Stimulated activated CD8-positive, alpha-beta memory T cell treated with anti-CD3 and anti-CD28 coated beads, Interleukin-12 subunit alpha, Interleukin-12 subunit beta, amount 100 ng/mL, for 24 hours (primary cell): ENCODE data around the gene RBFOX2.
"Not testable (repeated sequence)": the region's sequence is repeated elsewhere in the genome, so short reads cannot be mapped to it uniquely, and the experiment has no call there.

Experiments
- DNase-seq: peaks from one replicate; pipeline ENCODE4 v3.0.0-alpha.2; 2020; ENCODE audit errors: extremely low read depth

The RBFOX2 gene

DNA sequence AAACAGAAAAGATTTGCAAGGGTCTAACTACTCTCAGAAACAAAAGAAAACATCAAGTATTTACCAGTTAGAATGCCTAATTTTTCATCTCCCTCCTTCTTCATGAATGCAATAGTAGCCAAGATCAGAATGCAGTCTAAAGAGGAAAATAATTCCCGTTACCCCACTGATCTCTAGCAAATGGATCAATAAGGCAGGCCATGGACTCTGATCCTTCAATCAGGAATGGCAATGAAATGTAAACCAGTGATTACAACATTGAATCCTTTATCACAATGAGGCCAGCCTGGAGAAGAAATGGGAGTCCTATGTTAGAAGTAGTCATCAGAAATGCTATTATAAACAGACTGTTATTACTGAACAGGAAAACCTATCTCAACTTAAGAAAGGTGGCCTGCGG is 204.4 kb downstream of the RBFOX2 start:
- no peak for DNase-seq

DNA sequence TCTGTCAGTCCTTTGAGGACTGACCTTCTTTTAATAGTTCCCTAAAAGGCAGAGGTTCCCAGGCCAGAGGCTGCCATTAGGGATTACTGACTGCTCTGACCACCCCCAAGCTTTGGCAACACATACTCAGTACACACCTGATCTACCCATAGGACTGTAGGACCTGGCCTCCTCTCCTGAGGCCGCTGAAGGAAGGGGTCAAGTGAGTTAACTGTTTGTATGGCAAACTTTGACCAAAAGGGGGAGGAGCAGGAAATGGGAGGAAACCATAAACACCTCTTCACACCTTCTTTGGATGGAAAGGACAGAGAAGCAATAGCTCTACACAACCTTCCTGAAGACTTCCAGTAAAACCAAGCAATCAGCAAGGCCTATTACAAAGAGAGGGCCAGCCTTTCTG is 207.0 kb downstream of the RBFOX2 start:
- no peak for DNase-seq

DNA sequence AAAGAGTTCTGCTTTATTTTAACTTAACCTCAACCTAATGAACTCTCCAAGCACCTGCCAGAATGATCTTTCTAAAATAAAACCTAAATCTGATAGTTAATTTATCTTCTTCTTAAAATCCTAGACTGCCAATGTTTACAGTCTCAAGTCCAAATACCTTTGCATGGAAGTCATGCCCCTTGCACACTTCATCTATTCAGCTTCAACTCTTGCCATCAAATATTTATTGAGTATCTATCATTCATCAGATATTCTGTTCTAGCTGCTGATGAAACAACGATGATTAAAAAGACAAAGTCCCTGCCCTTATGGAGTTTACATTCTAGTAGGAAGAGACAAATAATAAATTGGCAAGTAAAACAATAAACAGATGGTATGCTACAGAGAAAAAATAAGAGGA is 209.2 kb downstream of the RBFOX2 start:
- DNase-seq = no peak

DNA sequence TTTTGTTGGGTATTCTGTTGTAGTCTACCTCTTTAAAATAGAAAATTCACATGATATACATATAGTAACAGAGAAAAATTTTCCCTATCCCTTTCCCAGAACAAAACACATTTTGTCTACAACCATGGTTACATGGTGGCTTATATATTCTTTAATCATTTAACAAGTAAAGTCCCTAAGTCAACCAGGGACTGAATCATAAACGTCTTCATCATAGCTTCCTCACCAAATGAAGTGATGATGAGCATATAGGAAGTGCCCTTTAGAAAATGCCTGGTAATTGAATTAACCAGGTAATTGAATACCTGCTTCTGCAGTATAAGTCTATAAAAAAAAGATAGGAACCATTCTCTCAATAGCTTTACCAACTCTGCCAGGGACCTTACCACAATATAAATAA is 209.7 kb downstream of the RBFOX2 start:
- no peak for DNase-seq

DNA sequence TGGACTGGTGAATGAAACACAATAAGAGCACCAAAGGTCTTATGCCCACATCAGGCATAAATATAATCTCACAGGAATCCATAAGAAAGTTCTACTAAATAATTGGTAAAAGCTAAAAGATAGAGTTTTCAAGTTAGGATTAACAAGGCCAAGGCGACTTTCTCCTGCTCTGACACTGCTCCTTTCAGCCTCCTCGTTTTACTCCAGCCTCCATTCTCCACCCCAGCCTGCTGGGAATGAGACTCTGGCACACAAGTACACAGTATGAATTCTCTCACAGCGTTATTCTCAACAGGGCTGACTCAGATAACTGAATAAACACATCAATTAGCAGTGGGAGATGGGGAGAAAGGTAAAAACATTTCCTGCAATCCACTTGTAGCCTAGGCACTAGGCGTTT is 216.0 kb downstream of the RBFOX2 start:
- DNase-seq = no peak

DNA sequence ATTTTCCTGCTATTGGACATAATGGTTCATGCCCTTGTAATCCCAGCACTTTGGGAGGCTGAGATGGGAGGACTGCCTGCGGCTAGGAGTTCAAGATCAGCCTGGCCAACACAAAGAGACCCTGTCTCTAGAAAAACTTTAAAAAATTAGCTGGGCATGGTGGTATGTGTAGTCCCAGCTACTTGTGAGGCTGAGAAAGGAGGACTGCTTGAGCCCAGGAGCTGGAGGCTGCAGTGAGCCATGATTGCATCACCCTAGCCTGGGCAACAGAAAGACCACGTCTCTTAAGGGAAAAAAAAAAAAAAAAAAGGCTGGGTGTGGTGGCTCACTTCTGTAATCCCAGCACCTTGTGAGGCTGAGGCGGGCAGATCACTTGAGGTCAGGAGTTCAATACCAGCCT is 217.0 kb downstream of the RBFOX2 start:
- no peak for DNase-seq

DNA sequence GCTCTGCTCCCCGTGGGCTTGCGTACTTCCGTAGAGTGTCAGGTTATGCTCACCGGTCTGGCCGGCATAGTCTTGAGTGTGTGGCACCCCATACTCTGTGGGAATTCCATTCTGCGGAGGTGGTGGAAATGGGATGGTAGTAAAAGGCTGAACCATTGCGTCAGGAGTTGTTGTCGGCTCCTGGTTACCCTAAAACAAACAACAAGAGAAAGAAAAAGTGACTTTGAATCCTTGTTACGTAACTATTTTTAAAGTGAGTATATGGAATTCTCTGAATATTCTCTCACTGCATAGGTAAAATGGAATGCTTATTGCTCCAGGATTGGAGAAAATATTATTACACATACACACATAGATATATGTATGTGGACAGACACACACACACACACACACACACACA is 218.8 kb downstream of the RBFOX2 start:
- no peak for DNase-seq

DNA sequence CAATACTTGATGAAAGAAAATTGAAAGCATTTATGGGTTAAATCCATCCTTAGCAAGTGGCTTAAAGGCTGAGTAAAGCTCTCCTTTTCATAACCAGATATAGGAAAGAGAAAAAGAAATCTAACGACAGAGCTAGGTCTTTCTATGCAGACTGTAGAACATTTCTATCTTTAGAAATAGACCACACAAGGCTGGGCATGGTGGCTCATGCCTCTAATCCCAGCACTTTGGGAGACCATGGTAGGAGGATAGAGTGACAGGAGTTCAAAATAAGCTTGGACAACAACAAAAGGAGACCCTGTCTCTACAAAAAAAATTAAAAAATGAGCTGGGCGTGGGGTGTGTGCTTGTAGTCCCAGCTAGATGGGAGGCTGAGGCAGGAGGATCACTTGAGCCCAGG is 220.2 kb downstream of the RBFOX2 start:
- no peak for DNase-seq

DNA sequence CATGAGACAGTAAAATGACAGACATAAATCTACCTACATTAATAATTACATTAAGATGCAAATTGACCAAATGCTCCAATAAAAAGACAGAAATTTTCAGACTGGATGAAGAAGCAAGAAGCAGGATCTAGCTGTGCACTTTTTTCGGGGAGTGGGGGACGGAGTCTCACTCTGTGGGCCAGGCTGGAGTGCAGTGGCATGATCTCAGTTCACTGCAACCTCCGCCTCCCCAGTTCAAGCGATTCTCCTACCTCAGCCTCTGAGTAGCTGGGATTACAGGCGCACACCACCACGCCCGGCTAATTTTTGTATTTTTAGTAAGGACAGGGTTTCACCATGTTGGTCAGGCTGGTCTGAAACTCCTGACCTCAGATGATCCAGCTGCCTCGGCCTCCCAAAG is 222.0 kb downstream of the RBFOX2 start:
- not testable (repeated sequence) for DNase-seq

DNA sequence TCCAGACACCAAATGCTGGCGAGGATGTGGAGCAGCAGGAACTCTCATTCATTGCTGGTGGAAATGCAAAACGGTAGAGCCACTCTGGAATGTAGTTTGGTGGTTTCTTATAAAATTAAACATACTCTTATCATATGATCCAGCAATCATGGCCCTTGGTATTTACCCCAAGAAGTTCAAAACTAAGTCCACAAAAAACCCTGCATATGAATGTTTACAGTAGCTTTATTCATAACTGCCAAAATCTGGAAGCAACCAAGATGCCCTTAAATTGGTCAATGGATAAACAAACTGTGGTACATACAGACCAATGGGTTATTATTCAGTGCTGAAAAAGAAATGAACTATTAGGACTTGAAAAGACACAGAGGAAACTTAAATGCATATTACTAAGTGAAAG is 223.2 kb downstream of the RBFOX2 start:
- no peak for DNase-seq

DNA sequence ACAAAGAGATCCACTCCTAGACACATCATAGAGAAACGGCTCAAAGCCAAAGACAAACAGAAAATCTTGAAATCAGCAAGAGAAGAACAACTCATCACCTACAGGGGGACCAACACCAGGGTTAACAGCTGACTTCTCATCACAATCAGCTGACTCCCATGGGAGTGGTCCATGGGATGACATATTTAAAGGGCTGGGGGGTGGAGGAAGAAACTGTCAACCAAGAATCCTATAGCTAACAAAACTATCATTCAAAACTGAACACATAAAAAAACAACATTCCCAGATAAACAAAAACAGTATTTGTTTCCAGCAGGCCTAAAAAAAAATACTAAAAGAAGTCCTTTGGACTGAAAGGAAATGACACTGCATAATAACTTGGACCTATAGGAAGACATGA is 224.2 kb downstream of the RBFOX2 start:
- DNase-seq = no peak

DNA sequence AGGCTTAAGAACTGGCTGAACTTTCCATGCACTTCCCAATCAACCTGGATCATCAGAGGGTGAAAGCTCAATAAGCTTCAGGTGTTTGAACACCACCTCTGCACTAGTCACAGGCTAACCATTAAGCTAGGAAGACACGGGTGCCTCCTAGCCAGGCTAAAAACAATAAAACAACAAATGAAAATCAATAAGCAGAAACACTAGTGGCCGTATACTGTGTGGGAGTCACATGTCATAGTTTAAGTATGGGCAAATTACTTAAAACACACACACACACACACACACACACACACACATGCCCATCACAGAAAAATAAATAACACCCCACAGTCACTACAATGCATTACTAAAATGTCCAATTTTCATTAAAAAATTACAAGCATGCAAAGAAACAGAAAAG is 225.7 kb downstream of the RBFOX2 start:
- no peak for DNase-seq

DNA sequence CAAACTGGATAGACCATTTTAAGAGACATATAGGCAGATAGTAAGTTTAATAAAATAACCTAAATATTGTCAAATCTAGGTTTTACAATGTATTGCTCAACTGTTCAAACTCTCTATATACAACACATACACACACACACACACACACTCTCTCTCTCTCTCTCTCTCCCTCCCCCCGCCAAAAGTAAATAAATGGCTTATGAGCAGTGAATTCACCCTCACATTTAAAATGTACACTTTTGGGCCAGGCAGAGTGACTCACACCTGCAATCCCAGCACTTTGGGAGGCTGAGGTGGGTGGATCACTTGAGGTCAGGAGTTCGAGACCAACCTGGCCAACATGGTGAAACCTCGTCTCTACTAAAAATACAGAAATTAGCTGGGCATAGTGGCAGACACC is 227.3 kb downstream of the RBFOX2 start:
- DNase-seq = not testable (repeated sequence)

DNA sequence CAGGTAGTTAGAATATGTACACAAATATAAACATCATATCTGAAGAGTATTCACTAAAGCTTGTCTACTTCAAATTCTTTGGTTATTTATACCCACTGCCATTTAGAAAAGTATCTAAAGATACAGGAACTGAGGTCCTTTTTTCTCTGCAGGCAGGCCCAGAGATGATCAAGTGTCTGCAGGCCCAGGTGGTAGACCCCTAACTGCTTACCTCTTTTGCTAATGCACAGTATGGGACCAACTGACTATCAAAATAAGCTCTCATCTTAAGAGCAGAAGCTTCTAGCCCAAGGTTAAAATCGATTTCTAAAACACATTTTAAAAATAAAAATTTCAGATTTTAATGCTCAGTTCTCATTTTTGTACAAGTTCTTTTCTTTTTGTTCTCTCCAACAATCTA is 229.5 kb downstream of the RBFOX2 start:
- DNase-seq = no peak

DNA sequence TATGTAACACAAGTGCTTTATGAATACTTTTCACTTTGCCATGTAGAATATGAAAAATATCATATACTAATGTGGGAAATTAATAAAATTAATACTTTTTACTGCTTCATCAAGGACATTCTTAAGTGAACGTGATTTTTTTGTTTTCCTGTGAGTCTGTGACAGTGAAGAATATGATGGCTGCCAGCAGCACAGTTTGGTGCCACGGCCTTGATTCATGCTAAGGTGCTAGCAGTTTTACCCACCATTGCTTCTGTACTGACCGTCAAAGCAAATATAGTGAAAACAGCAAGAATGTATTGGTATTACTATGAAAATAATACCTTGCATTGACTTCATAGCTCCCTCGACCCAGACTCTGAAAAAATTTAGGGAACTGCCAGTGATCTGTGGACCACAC is 231.2 kb downstream of the RBFOX2 start:
- no peak for DNase-seq

DNA sequence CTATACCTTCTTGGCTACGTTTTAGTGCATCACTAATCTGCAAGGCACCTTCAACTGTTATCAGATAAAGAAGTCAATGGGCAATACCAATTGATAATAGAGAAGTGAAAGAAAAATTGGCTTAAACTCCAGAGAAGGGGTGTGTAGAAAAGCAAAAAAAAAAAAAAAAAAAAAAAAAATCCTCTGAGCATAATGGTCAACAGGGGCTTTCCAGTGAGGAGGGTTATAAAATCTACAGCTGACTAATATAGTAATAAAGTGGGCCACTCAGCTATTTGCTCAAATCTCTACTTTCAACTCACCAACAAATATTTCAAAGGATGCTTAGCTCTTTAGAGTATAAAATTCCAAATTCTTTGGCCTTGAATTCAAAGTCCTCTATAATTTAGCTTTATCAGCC is 233.1 kb downstream of the RBFOX2 start:
- DNase-seq = no peak

DNA sequence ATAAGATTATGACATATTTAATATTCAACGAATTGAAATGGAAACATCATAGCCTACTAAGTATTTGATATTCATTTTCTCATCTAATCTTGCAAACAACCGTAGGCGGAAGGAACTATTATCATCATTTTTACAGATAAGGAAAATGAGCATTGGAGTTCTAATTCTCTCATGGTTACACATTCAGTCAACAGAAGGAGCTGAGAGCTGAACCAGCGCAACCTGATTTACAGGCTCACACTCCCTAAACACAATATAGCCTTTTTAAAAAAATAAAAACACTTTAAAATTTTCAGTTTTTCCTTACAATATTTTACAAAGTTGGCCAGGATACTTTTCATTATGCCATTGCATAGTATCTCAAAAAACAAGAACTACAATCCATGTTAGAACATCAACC is 236.1 kb downstream of the RBFOX2 start:
- no peak for DNase-seq

DNA sequence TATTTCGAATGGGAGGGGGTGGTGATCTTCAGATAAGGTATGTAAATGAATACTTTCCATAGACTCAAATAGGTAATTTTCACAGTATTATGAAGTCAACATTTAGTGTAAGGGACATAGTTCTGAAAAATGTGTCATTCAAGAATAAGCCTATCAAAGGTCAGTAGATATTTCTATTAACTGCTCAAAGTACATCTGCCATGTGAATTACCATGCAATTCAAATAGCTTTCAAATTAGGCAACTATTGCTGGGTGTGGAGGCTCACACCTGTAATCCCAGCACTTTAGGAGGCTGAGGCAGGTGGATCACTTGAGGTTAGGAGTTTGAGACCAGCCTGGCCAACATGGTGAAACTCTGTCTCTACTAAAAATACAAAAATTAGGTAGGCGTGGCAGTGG is 236.8 kb downstream of the RBFOX2 start:
- not testable (repeated sequence) for DNase-seq

DNA sequence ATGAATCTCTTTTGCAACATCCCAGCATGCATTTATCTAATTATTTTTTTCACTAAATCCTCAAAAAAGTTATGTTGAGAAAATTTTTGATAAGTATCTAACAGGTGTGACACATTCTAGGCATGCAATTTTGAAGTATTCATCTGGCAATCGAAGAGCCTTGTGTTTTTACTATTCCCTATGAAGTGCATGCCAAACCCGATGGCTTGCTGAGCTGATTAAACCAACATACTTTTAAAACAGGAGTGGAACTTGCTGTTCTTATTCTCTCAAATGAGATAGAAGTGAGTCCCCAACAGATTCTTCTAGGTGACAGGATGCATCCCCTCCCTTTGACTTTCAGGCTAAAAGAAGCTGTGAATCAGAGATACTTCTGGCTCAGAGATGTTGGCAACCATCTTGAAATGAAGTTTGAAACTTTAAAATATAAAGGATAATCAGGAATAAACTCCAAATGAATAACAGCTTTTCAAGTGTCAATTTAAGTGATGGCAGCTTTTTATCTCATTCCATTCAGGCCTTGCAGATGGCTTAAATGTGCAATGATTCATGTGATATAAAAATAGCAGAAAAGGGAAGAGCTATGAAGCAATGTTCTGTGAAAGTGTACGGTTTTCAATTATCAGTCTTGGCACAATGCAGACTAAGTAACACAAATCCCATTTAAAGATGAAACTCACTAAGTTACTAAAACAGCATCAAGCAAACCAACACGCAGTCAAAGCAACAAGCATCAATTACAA is 243.3 kb downstream of the RBFOX2 start:
- DNase-seq = no peak

DNA sequence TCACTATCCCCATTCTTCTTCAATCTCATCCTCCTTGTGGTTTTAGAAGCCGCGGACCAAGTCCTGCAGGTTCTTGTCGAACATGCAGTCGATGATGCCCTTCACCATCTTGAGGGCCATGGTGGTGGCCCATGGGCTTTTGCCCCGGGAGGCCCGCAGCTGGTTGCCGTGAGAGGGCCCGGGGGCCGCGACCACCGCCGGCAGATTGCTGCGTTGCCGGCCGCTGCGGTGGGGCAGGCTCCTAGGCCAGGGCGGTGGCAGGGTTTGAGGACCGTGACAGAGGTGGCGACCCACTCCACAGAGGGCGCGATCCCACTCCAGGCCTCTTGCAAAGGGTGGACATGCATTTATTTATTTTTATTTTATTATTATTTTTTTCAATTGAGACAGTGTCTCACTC is 244.0 kb downstream of the RBFOX2 start:
- DNase-seq = no peak

DNA sequence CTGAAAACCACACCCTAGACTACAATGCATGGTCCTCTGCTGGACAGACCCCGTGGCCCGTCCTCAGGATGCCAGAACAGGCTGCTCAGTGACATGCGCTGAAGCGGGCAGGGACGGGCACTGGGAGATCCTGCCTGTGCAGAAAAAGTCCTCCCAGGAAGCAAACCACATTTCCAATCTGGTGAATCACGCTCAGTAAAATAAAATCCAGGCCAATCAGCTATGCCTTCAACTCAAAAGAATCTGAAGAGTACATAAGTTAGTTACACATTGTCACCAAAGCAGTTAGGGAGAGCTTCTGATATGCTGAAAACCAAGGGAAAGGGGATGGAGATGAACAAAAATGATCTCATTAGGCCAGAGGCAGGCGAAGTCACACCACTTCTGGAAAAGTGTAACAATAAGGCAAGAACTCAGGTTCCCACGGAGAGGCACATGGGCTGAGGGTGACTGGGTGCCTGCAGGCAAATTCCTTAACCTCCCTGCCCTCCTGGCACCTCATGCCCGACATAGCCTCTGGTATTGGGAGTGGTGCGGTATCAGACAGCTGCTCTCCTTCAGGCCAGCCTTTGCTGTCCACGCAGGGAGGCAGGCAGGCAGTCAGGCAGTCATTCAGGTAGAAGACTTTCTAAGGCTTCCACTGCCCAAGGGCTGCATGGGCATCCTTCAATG is 244.5 kb downstream of the RBFOX2 start:
- no peak for DNase-seq

DNA sequence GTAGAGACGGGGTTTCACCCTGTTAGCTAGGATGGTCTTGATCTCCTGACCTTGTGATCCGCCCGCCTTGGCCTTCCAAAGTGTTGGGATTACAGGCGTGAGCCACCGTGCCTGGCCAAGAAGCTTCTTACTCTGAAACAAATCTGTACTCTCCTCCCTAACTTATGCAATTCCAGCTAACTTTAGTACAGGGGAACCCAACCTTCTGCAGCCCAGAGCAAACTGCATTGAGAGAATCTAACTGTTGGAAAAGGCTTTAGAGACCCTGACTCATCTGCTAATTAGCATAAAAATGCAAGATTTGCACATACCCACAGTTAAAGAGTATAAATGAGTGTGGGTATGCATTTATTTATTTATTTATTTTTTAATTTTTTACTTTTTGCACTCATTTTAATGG is 246.1 kb downstream of the RBFOX2 start:
- no peak for DNase-seq

DNA sequence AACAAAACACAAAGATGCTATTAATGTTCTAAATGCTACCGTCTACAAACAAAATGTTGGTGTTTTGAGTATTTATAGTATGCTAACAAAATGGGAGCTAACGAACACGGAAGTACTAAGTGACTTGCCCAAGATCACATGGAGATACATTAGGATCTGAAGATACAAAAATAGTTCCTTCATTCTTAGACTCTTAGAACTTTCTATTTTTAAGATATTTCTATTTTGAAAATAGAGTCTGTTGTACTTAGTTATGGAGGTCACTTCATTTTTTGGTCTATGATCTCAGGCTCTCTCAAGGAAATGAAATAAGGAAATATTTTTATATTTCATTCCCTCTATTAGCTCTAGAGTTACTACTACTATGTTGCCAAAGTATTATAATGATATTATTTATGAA is 246.7 kb downstream of the RBFOX2 start:
- no peak for DNase-seq
